ENCODE measurements around the gene TNRC6A. TPM values are rescaled to one million over a fixed set of nuclear protein-coding genes. Genes with fewer than 3 reads are reported as not detected.

TNRC6A gene
- total RNA-seq, 1 donor from 2014 or later: 55.7 TPM

GRCh38 chr16:24694931-24695330 lies 34.5 kb upstream of the TNRC6A start:
- Mint-ChIP-seq H3K27me3 (ENCODE audit: insufficient read depth, low read depth) (peaks cover 5% of the 10 kb centered on the region), H3K27ac (no peak overlapping the region), H3K4me3 (no peak overlapping the region), H3K36me3 (no peaks in the 10 kb centered on the region), H3K9me3 (no peaks in the 10 kb centered on the region), H3K4me1 (no peaks in the 10 kb centered on the region)
- TF ChIP-seq, protein P1, sequence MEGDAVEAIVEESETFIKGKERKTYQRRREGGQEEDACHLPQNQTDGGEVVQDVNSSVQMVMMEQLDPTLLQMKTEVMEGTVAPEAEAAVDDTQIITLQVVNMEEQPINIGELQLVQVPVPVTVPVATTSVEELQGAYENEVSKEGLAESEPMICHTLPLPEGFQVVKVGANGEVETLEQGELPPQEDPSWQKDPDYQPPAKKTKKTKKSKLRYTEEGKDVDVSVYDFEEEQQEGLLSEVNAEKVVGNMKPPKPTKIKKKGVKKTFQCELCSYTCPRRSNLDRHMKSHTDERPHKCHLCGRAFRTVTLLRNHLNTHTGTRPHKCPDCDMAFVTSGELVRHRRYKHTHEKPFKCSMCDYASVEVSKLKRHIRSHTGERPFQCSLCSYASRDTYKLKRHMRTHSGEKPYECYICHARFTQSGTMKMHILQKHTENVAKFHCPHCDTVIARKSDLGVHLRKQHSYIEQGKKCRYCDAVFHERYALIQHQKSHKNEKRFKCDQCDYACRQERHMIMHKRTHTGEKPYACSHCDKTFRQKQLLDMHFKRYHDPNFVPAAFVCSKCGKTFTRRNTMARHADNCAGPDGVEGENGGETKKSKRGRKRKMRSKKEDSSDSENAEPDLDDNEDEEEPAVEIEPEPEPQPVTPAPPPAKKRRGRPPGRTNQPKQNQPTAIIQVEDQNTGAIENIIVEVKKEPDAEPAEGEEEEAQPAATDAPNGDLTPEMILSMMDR (IDR thresholded peaks at IDR 0.05): no peak
- TF ChIP-seq EZH2phosphoT487 (IDR thresholded peaks at IDR 0.05): no peak
- no peak for TF ChIP-seq EZH2 (IDR thresholded peaks at IDR 0.05)
- H3K9me3 ChIP-seq (ENCODE audit: low read depth): no peaks in the 10 kb centered on the region
- no peak overlapping the region for H3K9ac ChIP-seq
- H3K4me2 ChIP-seq: no peak overlapping the region
- H3K27ac ChIP-seq: no peak overlapping the region
- H3K4me3 ChIP-seq: no peak overlapping the region
- no peaks in the 10 kb centered on the region for H4K20me1 ChIP-seq (ENCODE audit: low read depth)
- H3F3A ChIP-seq (ENCODE audit: low read depth): no peaks in the 10 kb centered on the region
- no peaks in the 10 kb centered on the region for H3K79me2 ChIP-seq (ENCODE audit: low read depth)
- no peak for DNase-seq (ENCODE audit: low spot score)
- no peaks in the 10 kb centered on the region for H3K27me3 ChIP-seq
- no peaks in the 10 kb centered on the region for H3K4me1 ChIP-seq
- H2AFZ ChIP-seq (replicated peaks): no peak overlapping the region
- H3K36me3 ChIP-seq: no peaks in the 10 kb centered on the region

DNA sequence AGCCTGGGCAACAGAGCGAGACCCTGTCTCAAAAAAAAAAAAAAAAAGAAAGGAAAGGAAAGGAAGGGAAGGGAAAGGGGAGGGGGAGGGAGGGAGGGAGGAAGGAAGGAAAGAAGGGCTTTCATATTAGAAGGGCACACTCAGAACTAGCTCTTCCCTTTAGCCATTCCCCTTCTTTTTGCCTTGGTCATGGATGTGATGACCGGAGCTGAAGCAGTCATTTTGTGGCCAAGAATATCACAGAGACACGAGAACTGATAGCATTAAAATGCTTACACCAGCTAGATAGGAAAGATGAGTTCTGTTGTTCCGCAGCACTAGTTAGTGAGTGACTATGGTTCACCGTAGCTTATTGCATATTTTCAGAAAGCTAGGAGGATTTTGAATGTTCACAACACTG lies 32.8 kb upstream of the TNRC6A start:
- Mint-ChIP-seq H3K9me3 (no peaks in the 10 kb centered on the region), H3K4me1 (peaks cover 2% of the 10 kb centered on the region), H3K36me3 (no peaks in the 10 kb centered on the region), H3K27ac (no peak overlapping the region), H3K4me3 (no peak overlapping the region), H3K27me3 (ENCODE audit: insufficient read depth, low read depth) (peaks cover 4% of the 10 kb centered on the region)
- Histone ChIP-seq H3K4me2 (no peak overlapping the region), H3K9ac (no peak overlapping the region), H4K20me1 (ENCODE audit: low read depth) (no peaks in the 10 kb centered on the region), H3K9me3 (ENCODE audit: low read depth) (no peaks in the 10 kb centered on the region), H3K4me3 (no peak overlapping the region), H3K79me2 (ENCODE audit: low read depth) (no peaks in the 10 kb centered on the region), H3K27me3 (no peaks in the 10 kb centered on the region), H2AFZ (replicated peaks) (no peak overlapping the region), H3K4me1 (no peaks in the 10 kb centered on the region), H3K27ac (no peak overlapping the region), H3K36me3 (no peaks in the 10 kb centered on the region), H3F3A (ENCODE audit: low read depth) (no peaks in the 10 kb centered on the region)
- no peak for TF ChIP-seq EZH2 (IDR thresholded peaks at IDR 0.05)
- TF ChIP-seq EZH2phosphoT487 (IDR thresholded peaks at IDR 0.05): no peak
- TF ChIP-seq, protein P1 (IDR thresholded peaks at IDR 0.05): no peak
- DNase-seq (ENCODE audit: low spot score): no peak

GRCh38 chr16:24698308-24698707 lies 31.1 kb upstream of the TNRC6A start:
- H3K4me1 Mint-ChIP-seq: peaks cover 4% of the 10 kb centered on the region
- no peak overlapping the region for H2AFZ ChIP-seq (replicated peaks)
- H3K36me3 ChIP-seq: no peaks in the 10 kb centered on the region
- no peak overlapping the region for H3K4me3 Mint-ChIP-seq
- no peak overlapping the region for H3K27ac ChIP-seq
- H3K27me3 ChIP-seq: no peaks in the 10 kb centered on the region
- no peak overlapping the region for H3K27ac Mint-ChIP-seq
- H3K4me2 ChIP-seq: no peak overlapping the region
- no peaks in the 10 kb centered on the region for H3F3A ChIP-seq (ENCODE audit: low read depth)
- H3K4me1 ChIP-seq: no peaks in the 10 kb centered on the region
- no peak overlapping the region for H3K4me3 ChIP-seq
- no peaks in the 10 kb centered on the region for H3K9me3 Mint-ChIP-seq
- H3K36me3 Mint-ChIP-seq: no peaks in the 10 kb centered on the region
- no peaks in the 10 kb centered on the region for H4K20me1 ChIP-seq (ENCODE audit: low read depth)
- H3K27me3 Mint-ChIP-seq (ENCODE audit: insufficient read depth, low read depth): peaks cover 4% of the 10 kb centered on the region
- no peak for DNase-seq (ENCODE audit: low spot score)
- TF ChIP-seq, protein P1 (IDR thresholded peaks at IDR 0.05): no peak
- TF ChIP-seq EZH2phosphoT487 (IDR thresholded peaks at IDR 0.05) (no peak), EZH2 (IDR thresholded peaks at IDR 0.05) (no peak)
- no peaks in the 10 kb centered on the region for H3K9me3 ChIP-seq (ENCODE audit: low read depth)
- no peak overlapping the region for H3K9ac ChIP-seq
- no peaks in the 10 kb centered on the region for H3K79me2 ChIP-seq (ENCODE audit: low read depth)
